Fibroblast of the aortic adventitia (primary cell): ENCODE measurements around the gene COL23A1. TPM values are rescaled to one million over a fixed set of nuclear protein-coding genes. Genes with fewer than 3 reads are reported as not detected.

Experiments
- DNase-seq: peaks from one replicate; pipeline ENCODE4 v3.0.0-alpha.2; 2010; ENCODE audit warnings: low read depth
- H3K4me3 ChIP-seq: 2 replicates; pipeline ENCODE4 v1.5.1; 2011; ENCODE audit warnings: low read depth, mild to moderate bottlenecking, control low read depth, low read length, moderate library complexity
- total RNA-seq: library from RNA; depleted of rRNA; stranded (reverse); fragments of >200 nt; gene quantifications from 2 replicates; pipeline ENCODE4 v1.2.3, GENCODE V29; 2012; ENCODE audit warnings: low replicate concordance
- TF ChIP-seq, protein P1 (sequence below): IDR thresholded peaks from 2 replicates; pipeline ENCODE4 v1.5.1; 2011; ENCODE audit warnings: mild to moderate bottlenecking, low read length, control low read depth, inconsistent platforms; ENCODE audit not compliant: insufficient read depth

Gene COL23A1
- total RNA-seq, 1 donor = not detected

DNA sequence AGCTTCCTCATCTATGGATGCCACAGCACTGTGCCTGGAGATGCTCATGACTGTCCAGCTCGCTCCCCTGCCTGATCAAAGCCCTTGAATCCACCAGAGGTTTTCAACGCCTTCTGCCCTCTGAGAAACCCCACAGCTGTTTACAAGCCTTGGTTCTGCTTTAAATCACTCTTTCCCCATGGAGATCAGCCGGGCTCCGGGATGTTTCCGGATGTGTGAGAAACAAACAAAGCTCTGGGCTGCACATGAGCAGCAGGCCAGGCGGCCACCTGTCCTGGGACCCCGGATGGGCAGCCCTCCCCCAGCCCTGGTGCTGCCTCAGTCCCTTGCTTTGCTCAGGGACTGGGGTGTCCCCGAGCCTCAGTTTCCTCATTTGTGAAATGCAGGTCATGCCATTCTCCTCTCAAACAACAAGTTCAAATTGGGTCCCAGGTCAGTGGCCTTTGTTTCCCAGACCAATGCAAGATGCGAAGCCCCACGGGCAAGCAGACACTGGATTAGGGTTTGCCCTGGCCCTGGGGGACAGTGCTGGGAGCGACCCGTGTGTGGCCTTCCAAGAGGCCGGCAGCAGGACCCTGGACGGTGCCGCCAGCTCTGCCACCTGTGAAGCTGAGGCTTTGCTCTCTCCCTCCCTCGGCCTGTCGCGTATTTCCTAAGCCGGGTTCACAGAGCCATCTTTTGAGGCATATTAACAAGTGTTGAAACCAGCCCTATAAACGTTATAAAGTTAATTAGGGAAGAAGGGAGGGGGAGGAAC is 315.2 kb downstream of the COL23A1 start:
- no peak for DNase-seq
- H3K4me3 ChIP-seq = no peak overlapping the region
- TF ChIP-seq, protein P1, sequence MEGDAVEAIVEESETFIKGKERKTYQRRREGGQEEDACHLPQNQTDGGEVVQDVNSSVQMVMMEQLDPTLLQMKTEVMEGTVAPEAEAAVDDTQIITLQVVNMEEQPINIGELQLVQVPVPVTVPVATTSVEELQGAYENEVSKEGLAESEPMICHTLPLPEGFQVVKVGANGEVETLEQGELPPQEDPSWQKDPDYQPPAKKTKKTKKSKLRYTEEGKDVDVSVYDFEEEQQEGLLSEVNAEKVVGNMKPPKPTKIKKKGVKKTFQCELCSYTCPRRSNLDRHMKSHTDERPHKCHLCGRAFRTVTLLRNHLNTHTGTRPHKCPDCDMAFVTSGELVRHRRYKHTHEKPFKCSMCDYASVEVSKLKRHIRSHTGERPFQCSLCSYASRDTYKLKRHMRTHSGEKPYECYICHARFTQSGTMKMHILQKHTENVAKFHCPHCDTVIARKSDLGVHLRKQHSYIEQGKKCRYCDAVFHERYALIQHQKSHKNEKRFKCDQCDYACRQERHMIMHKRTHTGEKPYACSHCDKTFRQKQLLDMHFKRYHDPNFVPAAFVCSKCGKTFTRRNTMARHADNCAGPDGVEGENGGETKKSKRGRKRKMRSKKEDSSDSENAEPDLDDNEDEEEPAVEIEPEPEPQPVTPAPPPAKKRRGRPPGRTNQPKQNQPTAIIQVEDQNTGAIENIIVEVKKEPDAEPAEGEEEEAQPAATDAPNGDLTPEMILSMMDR = no peak

DNA sequence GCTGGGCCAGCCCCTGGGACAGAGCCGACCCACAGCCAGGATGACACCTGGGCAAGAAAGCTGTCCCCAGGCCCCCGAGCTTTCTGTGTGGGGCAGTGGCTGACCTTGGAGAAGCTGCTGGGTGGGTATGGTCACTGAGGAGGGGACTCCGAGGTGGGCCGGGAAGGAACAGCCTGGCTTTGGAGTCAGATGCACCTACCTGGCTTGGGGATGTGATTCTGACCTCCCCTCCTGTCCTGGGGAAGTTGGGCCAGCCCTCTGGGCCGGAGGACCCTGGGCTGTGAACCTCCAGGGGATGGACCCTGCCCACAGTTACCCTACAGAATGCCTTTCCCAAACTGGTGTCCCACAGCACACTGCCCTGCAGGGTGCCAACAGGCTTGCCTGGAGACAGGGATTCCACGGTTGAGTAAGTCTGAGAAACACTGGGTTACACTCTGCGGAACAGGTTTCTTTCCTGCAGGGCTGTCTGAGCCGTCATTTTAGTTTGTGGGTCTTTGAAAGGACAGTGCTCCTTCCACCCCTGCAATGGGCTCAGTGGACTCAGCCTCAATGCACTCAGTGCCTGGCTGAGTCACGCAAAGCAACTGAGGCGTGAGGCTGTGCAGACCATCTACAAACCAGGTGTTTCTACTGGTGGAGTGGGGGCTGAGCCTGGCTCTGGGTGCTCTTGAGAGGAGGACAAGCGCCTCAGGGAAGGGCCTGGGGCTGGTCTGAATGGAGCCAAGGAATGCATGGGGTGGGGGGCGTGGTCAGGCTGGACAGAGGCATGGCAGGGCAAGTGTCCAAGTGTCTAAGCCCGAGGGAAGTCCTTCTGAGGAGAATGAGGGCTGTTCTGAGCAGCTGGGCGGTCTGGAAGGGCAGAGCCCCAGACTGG is 316.3 kb downstream of the COL23A1 start:
- TF ChIP-seq, protein P1 = no peak
- DNase-seq = no peak
- H3K4me3 ChIP-seq = no peak overlapping the region

DNA sequence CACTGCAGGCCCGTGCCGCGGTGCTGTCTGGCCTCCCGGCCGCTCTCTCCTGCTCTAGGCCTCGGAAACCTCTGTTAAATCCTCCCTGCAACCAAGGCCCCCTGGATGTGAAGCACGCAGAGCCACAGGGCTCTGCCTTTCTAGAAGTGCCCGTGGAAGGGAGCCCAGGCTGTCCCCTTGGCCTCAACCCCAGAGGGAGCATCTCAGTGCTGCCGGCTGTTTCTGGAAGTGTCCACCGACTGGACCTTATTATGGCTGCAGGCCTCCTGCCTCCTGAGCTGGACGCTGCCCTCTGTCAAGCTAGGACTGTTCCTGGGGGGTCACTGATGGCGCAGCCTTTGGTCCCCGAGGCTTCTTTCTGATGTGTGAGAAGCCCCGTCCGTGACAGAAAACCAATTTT is 317.2 kb downstream of the COL23A1 start:
- TF ChIP-seq, protein P1 = no peak
- no peak for DNase-seq
- H3K4me3 ChIP-seq = no peak overlapping the region

DNA sequence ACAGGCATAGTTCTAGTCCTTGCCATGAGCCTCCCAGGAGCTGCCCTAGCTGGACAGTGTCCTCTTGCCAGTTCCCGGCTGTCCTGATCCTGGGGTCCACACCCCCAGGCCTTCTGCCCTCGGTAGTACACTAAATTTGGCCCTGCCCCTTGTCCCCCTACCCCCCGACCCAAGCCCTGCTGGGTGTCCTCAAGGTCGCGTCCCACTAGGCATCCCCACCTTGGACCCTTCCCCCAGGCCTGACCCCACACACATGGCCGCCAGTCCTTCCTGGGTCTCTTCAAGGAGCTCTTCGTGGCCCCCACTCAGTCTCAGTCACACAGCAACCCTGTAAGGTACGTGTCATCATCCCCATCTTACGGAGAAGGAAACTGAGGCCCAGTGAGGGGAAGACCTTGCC is 317.6 kb downstream of the COL23A1 start:
- H3K4me3 ChIP-seq = no peak overlapping the region
- no peak for DNase-seq
- TF ChIP-seq, protein P1 = no peak

DNA sequence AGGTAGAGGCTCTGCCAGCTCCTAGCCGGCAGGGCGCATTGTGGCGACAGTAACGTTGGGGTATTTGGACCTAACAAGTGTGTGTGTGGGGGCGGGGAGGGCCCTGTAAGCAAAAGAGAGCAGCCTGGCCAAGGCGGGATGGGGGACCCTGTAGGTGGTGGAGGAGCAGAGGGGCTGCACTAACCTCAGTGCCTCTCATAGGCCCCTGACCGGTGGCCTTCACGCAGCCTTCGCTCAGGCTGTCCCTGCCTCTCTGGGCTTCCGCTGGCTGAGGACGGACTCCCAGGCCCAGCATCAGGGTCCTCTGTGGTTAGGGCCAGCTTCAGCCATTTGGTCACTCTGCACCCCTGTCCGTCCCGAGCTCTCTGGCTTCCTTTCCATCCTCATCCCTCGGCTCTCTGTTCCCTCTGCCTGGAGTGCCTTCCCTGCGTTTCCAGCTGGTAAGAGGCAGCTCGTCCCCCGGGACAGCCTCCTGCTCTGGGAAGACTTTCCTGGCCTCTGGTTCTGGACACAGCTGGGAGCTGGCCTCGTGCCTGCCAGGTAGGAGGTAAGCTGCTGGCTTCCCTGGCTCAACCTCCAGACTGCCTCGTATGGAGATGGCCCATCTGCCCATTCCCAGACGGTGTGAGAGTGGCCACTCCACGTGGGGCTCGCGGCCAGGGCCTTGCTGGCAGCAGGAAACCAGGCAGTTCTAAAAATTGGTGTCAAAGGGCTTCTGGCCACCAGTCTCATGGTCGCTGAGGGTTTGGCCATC is 318.3 kb downstream of the COL23A1 start:
- TF ChIP-seq, protein P1 = no peak
- no peak for DNase-seq
- H3K4me3 ChIP-seq = no peak overlapping the region

DNA sequence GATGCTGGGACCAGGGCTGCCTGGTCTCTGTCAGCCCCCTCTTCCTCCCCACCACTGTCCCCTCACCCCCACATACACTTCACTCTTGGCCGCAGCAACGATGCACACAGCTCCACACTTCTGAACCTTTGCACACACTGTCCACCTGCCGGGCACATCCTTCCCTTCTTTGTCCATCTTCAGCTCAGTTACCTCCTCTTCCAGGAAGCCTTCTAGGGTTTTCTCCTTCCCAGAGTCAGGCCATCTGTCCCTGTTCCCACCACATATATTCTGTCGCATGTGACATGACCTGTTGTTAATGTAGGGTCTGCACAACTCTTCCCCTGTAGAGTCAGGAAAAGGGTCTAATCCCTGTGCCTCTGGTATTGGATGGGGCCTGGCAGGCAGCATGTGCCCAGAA is 319.0 kb downstream of the COL23A1 start:
- no peak overlapping the region for H3K4me3 ChIP-seq
- TF ChIP-seq, protein P1 = no peak
- no peak for DNase-seq
